T-helper 17 cell (primary cell): ENCODE measurements around the gene ADTRP. TPM values are rescaled to one million over a fixed set of nuclear protein-coding genes. Genes with fewer than 3 reads are reported as not detected.

Source experiments
- ATAC-seq: fragments of 150-1000 bp; cut with Tn5 transposase; 2 replicates; pipeline ENCODE4 v1.10.0; 2021; ENCODE audit warnings: mild to moderate bottlenecking, moderate library complexity
- DNase-seq, 3 donors: peaks; one replicate each; pipeline versions ENCODE4 v3.0.0 to v3.0.0-alpha.2; 2020 to 2021
- H3K9me3 ChIP-seq: one replicate; pipeline ENCODE4 v1.7.0; 2013; ENCODE audit warnings: low read length, mild to moderate bottlenecking; ENCODE audit not compliant: control insufficient read depth, poor library complexity, severe bottlenecking
- H3K27ac Mint-ChIP-seq: one replicate; pipeline ENCODE4 v1.8.0; 2022; ENCODE audit warnings: mild to moderate bottlenecking, moderate library complexity, mixed read lengths
- H3K27me3 Mint-ChIP-seq: one replicate; pipeline ENCODE4 v1.8.0; 2022; ENCODE audit warnings: mixed read lengths
- H3K36me3 Mint-ChIP-seq: one replicate; pipeline ENCODE4 v1.8.0; 2022; ENCODE audit warnings: low read depth, mixed read lengths
- H3K4me1 Mint-ChIP-seq: one replicate; pipeline ENCODE4 v1.8.0; 2022; ENCODE audit warnings: mild to moderate bottlenecking, mixed read lengths
- H3K4me3 Mint-ChIP-seq: one replicate; pipeline ENCODE4 v1.8.0; 2022; ENCODE audit warnings: mild to moderate bottlenecking, moderate library complexity, mixed read lengths
- total RNA-seq, 4 donors: library from RNA in 2 of 4; stranded (reverse) in 2 of 4; gene quantifications; one replicate each; pipeline ENCODE4 v1.2.3 and lab custom pipeline; 2022 to 2026

Gene ADTRP
- total RNA-seq, 2 donors from 2014 or later = 24.6 to 43.4 TPM

DNA sequence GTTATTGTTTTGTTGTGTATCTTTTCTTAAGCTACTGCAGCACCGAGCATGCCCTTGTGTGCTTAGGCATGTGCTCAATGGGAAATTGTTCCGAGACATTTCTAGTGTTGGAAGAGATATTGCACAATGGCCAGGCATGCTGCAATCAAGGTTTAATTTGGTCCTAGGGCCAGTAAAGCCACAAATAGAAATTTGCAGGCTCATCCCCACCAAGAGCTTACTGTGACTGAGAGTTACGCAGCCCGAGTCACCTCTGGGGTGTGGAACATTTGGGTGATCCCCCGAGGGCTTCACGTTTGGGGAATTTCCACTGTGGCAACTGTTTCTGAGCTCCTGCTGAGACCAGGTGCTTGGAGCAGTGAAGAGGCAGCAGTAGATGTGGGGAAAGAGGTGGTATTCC lies 65.8 kb downstream of the ADTRP start:
- no peaks in the 10 kb centered on the region for H3K9me3 ChIP-seq
- Mint-ChIP-seq H3K27ac (peak overlapping the region; percentile 99), H3K27me3 (no peaks in the 10 kb centered on the region), H3K4me1 (peaks cover 64% of the 10 kb centered on the region), H3K36me3 (peaks cover 4% of the 10 kb centered on the region), H3K4me3 (peak overlapping the region; percentile 21)
- peak; percentile 52 for ATAC-seq
- no peak for DNase-seq

DNA sequence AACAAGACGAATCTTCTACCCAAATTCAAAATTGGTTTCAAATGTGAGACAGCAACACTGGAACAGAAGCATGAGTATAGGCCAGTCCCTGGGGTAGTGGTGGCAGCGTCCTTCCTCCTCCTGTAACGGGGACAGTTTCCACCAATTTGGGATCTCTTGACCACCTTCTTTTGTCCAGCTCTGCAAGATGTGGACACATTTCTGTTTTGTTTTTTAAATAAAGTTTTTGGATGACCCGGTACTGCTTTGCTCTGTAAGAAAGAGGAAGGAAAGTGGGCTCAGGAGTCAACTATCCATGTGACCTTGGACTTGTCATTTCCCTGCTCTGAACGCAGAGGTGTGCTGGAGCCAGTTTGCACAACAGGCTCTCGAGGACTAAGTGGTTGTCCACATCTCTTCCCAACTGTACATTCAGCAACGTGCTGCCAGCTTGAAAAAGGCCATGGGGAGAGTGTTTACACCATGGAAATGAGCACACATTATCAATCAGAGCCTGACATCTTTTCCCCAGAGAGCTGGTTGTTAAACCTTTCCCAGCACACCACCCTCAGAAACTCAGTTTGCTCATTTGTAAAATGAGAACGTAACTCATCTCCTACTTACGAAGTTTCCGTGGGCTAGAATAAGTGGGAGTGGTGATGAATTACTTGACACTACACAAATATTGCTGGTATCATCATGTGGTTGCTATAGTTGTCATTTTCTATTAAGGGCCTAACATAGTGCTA lies 66.5 kb downstream of the ADTRP start:
- no peaks in the 10 kb centered on the region for H3K27me3 Mint-ChIP-seq
- H3K36me3 Mint-ChIP-seq = peaks cover 2% of the 10 kb centered on the region
- peak overlapping the region; percentile 99 for H3K27ac Mint-ChIP-seq
- H3K4me3 Mint-ChIP-seq = peak overlapping the region; percentile 79
- no peak for DNase-seq
- peaks cover 62% of the 10 kb centered on the region for H3K4me1 Mint-ChIP-seq
- ATAC-seq = no peak
- no peaks in the 10 kb centered on the region for H3K9me3 ChIP-seq

DNA sequence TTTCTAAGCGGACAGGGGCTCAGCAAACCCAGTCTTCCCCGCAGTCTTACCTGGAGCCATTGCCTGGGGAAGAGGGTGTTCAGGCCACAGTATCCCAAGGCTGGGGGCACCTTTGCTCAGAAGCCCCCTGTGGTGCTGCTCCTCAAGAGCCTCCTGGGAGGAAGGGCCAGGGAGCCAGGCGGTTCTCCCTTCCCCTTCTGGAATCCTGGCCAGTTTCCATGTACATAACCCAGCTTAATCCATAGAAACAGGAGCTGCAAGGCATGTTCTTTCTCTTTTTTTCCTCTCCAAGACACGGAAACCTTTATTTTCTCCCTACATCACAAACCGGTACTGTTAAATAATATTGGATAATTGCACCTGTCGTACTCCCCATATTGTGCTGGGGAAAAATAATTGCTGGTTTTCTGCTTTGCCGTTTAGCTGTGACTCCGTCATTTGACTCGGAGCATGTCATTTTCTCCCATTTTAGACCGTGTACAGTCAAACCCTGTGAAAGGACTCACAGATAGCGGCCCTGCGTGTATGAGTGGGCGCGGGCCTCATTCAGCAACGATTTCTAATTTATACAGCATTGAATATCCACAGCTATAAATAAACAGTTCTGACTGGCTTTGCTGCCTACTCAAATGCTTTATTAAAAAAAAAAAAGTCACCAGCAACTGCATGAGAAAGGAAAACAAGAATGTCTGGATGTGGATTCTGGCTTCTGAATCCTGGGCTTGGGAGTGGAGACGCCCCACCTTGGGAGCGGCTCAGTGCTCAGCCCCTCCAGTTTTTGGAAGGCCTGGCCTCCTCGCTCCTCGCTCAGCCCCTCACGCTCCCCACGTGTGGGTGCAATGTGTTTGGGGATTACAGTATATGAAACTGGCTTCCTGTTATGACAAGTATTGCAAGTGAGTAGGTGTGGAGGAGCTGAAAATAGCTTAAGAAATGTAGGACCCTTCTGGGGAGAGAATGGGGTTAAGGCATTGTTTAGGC lies 67.3 kb downstream of the ADTRP start:
- ATAC-seq = peak; percentile 44
- Mint-ChIP-seq H3K36me3 (peaks cover 2% of the 10 kb centered on the region), H3K4me1 (peaks cover 62% of the 10 kb centered on the region), H3K27ac (peak overlapping the region; percentile 99), H3K27me3 (no peaks in the 10 kb centered on the region), H3K4me3 (peak overlapping the region; percentile 79)
- H3K9me3 ChIP-seq = no peaks in the 10 kb centered on the region
- no peak for DNase-seq

DNA sequence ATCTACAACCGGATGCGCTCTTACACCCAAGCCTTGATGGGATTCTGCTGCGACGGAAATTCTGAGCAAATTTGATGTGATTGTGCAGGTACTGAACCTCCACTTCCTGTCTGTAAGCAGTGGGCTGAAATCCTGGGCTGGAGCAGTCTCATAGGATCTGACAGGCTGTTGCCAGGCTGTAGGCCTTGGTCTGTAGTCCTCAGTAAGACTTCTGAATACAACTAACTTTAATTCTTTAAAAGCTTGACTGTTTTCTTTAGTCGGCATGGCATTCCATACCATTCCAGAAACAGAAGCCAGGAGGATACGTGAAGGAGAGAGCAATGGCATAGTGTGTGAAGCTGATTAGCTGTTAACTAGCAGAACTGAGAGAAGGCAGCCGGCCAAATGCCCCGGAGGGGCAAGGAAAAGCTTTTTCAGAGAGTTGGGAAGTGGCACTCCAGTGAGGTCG lies 68.3 kb downstream of the ADTRP start:
- ATAC-seq (peak; percentile 62), DNase-seq (peak in 1 of 3 donors; percentile 27)

GRCh38 chr6:11706171-11706570 lies 72.4 kb downstream of the ADTRP start:
- ATAC-seq (no peak), DNase-seq (no peak)
- Mint-ChIP-seq H3K27me3 (peaks cover 7% of the 10 kb centered on the region), H3K36me3 (peaks cover 2% of the 10 kb centered on the region), H3K4me3 (no peak overlapping the region), H3K27ac (no peak overlapping the region), H3K4me1 (peaks cover 17% of the 10 kb centered on the region)
- no peaks in the 10 kb centered on the region for H3K9me3 ChIP-seq

More for the DNA sequence above, 68.3 kb downstream of the ADTRP start:
- Mint-ChIP-seq H3K36me3 (peaks cover 2% of the 10 kb centered on the region), H3K27me3 (no peaks in the 10 kb centered on the region), H3K4me1 (peaks cover 55% of the 10 kb centered on the region), H3K27ac (peak overlapping the region; percentile 99), H3K4me3 (peak overlapping the region; percentile 79)
- no peaks in the 10 kb centered on the region for H3K9me3 ChIP-seq

- no peak for DNase-seq
- no peak for ATAC-seq
- H3K27ac Mint-ChIP-seq = peak overlapping the region; percentile 73
- peaks cover 2% of the 10 kb centered on the region for H3K36me3 Mint-ChIP-seq
- H3K4me3 Mint-ChIP-seq = no peak overlapping the region
- peaks cover 10% of the 10 kb centered on the region for H3K4me1 Mint-ChIP-seq
- H3K9me3 ChIP-seq = no peaks in the 10 kb centered on the region
- H3K27me3 Mint-ChIP-seq = peaks cover 7% of the 10 kb centered on the region
Measured at GRCh38 chr6:11705483-11705882, 73.1 kb downstream of the ADTRP start.

- Mint-ChIP-seq H3K27me3 (peaks cover 7% of the 10 kb centered on the region), H3K27ac (peak overlapping the region; percentile 73), H3K4me1 (peaks cover 6% of the 10 kb centered on the region), H3K36me3 (peaks cover 2% of the 10 kb centered on the region), H3K4me3 (no peak overlapping the region)
- DNase-seq (no peak), ATAC-seq (no peak)
- H3K9me3 ChIP-seq = no peaks in the 10 kb centered on the region
Measured at GRCh38 chr6:11705069-11705468, 73.5 kb downstream of the ADTRP start.

- no peaks in the 10 kb centered on the region for H3K9me3 ChIP-seq
- H3K4me1 Mint-ChIP-seq = no peaks in the 10 kb centered on the region
- H3K4me3 Mint-ChIP-seq = no peak overlapping the region
- ATAC-seq = no peak
- H3K27me3 Mint-ChIP-seq = peaks cover 7% of the 10 kb centered on the region
- H3K36me3 Mint-ChIP-seq = no peaks in the 10 kb centered on the region
- no peak overlapping the region for H3K27ac Mint-ChIP-seq
- DNase-seq = no peak
Measured at GRCh38 chr6:11703725-11704124, 74.9 kb downstream of the ADTRP start.

GRCh38 chr6:11702500-11703130 lies 76.0 kb downstream of the ADTRP start:
- Mint-ChIP-seq H3K4me3 (peak overlapping the region; percentile 21), H3K27ac (peak overlapping the region; percentile 29), H3K36me3 (no peaks in the 10 kb centered on the region), H3K27me3 (peaks cover 7% of the 10 kb centered on the region), H3K4me1 (no peaks in the 10 kb centered on the region)
- no peak for DNase-seq
- ATAC-seq = no peak
- H3K9me3 ChIP-seq = no peaks in the 10 kb centered on the region

GRCh38 chr6:11702089-11702488 lies 76.5 kb downstream of the ADTRP start:
- DNase-seq (no peak), ATAC-seq (no peak)
- Mint-ChIP-seq H3K36me3 (no peaks in the 10 kb centered on the region), H3K4me1 (no peaks in the 10 kb centered on the region), H3K4me3 (no peak overlapping the region), H3K27ac (peak overlapping the region; percentile 29), H3K27me3 (peaks cover 7% of the 10 kb centered on the region)
- no peaks in the 10 kb centered on the region for H3K9me3 ChIP-seq

GRCh38 chr6:11701573-11701972 lies 77.0 kb downstream of the ADTRP start:
- DNase-seq (no peak), ATAC-seq (no peak)
- Mint-ChIP-seq H3K27me3 (peaks cover 7% of the 10 kb centered on the region), H3K27ac (peak overlapping the region; percentile 29), H3K4me3 (no peak overlapping the region), H3K36me3 (no peaks in the 10 kb centered on the region), H3K4me1 (no peaks in the 10 kb centered on the region)
- H3K9me3 ChIP-seq = no peaks in the 10 kb centered on the region

GRCh38 chr6:11700118-11700718 lies 78.4 kb downstream of the ADTRP start:
- H3K9me3 ChIP-seq = no peaks in the 10 kb centered on the region
- peaks cover 7% of the 10 kb centered on the region for H3K27me3 Mint-ChIP-seq
- DNase-seq (no peak), ATAC-seq (peak; percentile 44)
- no peaks in the 10 kb centered on the region for H3K36me3 Mint-ChIP-seq
- H3K4me1 Mint-ChIP-seq = no peaks in the 10 kb centered on the region
- no peak overlapping the region for H3K27ac Mint-ChIP-seq
- H3K4me3 Mint-ChIP-seq = no peak overlapping the region
